HFFc6 (cell line): ENCODE data around the gene UBE2D2. TPM values are rescaled to one million over a fixed set of nuclear protein-coding genes. Genes with fewer than 3 reads are reported as not detected.
"Not testable (repeated sequence)": the region's sequence is repeated elsewhere in the genome, so short reads cannot be mapped to it uniquely, and the experiment has no call there.

Source experiments
- DNase-seq: peaks from one replicate; pipeline ENCODE4 v3.0.0-alpha.2; 2018
- H3K27ac Mint-ChIP-seq: 2 replicates; pipeline ENCODE4 v1.8.0; 2020; ENCODE audit warnings: mild to moderate bottlenecking, mixed read lengths
- H3K27me3 Mint-ChIP-seq: 2 replicates; pipeline ENCODE4 v1.8.0; 2021; ENCODE audit warnings: mild to moderate bottlenecking, moderate library complexity, mixed read lengths; ENCODE audit not compliant: insufficient read depth
- H3K36me3 Mint-ChIP-seq: 2 replicates; pipeline ENCODE4 v1.8.0; 2021; ENCODE audit warnings: low read depth, mixed read lengths
- H3K4me1 Mint-ChIP-seq: 2 replicates; pipeline ENCODE4 v1.8.0; 2020; ENCODE audit warnings: low read depth, mixed read lengths
- H3K4me3 Mint-ChIP-seq: 2 replicates; pipeline ENCODE4 v1.8.0; 2020; ENCODE audit warnings: mild to moderate bottlenecking, moderate library complexity, mixed read lengths
- H3K9me3 Mint-ChIP-seq: 2 replicates; pipeline ENCODE4 v1.8.0; 2020; ENCODE audit warnings: mild to moderate bottlenecking, mixed read lengths
- total RNA-seq, 6 experiments: library from RNA; stranded (reverse); fragmentation: NEBNext Ultra II Directional; extraction: Animal tissue kit (Norgen Biotek cat#: 25700); gene quantifications; 2 replicates in 1 of 6; 3 replicates in 5 of 6; pipeline ENCODE4 v1.2.3, GENCODE V29; 2021
- TF ChIP-seq, protein P1 (sequence below): fragments of 200-600 bp; sonication (generic); IDR thresholded peaks from 2 replicates; pipeline ENCODE4 v1.5.0; 2021; ENCODE audit warnings: antibody characterized with exemption, mild to moderate bottlenecking

The UBE2D2 gene
- total RNA-seq, 6 experiments from 2014 or later, result 113 to 144 (median 123) TPM

DNA sequence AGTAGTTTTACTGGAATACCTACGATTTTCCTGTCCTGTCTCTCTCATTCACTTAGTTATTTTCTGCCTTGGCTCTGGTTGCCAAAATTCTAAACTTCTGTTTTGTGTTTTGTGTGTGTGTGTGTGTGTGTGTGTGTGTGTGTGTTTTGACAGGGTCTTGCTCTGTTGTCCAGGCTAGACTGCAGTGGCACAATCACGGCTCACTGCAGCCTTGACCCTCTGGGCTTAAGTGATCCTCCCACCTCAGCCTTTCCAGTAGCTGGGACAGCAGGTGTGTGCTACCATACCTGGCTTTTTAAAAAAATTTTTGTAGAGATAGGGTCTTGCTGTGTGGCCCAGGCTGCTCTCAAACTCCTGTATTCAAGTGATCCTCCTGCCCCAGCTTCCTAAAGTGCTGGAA lies 17.2 kb downstream of the UBE2D2 start:
- DNase-seq, result no peak
- Mint-ChIP-seq H3K9me3 (no peaks in the 10 kb centered on the region), H3K36me3 (peaks cover 4% of the 10 kb centered on the region; the same call in 1 of the 2 replicates), H3K4me3 (no peak overlapping the region), H3K27me3 (peaks cover 2% of the 10 kb centered on the region), H3K27ac (no peak overlapping the region; the same call in 1 of the 2 replicates), H3K4me1 (peaks cover 42% of the 10 kb centered on the region)
- TF ChIP-seq, protein P1, sequence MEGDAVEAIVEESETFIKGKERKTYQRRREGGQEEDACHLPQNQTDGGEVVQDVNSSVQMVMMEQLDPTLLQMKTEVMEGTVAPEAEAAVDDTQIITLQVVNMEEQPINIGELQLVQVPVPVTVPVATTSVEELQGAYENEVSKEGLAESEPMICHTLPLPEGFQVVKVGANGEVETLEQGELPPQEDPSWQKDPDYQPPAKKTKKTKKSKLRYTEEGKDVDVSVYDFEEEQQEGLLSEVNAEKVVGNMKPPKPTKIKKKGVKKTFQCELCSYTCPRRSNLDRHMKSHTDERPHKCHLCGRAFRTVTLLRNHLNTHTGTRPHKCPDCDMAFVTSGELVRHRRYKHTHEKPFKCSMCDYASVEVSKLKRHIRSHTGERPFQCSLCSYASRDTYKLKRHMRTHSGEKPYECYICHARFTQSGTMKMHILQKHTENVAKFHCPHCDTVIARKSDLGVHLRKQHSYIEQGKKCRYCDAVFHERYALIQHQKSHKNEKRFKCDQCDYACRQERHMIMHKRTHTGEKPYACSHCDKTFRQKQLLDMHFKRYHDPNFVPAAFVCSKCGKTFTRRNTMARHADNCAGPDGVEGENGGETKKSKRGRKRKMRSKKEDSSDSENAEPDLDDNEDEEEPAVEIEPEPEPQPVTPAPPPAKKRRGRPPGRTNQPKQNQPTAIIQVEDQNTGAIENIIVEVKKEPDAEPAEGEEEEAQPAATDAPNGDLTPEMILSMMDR, result no peak

DNA sequence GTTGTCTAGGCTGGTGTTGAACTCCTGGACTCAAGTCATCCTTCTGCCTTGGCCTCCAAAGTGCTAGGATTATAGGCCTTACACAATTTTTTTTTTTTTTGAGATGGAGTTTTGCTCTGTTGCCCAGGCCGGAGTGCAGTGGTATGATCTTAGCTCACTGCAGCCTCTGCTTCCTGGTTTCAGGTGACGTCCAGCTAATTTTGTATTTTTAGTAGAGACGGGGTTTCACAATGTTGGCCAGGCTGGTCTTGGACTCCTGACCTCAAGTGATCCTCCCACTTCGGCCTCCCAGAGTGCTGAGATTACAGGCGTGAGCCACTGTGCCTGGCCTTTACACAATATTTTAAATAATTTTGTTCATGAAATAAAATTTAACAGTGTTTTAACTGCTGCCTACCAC lies 21.0 kb downstream of the UBE2D2 start:
- not testable (repeated sequence) for H3K27ac Mint-ChIP-seq, H3K9me3 Mint-ChIP-seq, H3K4me3 Mint-ChIP-seq, DNase-seq, H3K27me3 Mint-ChIP-seq
- H3K36me3 Mint-ChIP-seq, result peaks cover 12% of the 10 kb centered on the region
- H3K4me1 Mint-ChIP-seq, result peaks cover 23% of the 10 kb centered on the region

DNA sequence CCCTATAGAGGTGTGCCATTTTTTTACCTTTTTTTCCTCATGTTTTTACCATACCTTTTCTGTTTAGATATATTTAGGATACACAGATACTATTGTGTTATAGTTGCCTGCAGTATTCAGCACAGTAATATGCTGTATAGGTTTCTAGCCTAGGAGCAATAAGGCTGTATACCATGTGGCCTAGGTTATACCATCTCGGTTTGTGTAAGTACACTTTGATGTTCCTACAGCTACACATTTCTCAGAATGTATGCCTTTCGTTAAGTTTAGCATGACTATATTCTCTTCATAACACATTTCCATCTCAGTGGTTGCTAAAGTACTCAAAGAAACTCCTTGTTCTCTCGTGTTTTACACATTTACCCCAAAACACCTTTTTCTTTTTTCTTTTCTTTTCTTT lies 23.0 kb downstream of the UBE2D2 start:
- TF ChIP-seq, protein P1, result no peak
- Mint-ChIP-seq H3K9me3 (no peaks in the 10 kb centered on the region), H3K4me1 (peaks cover 12% of the 10 kb centered on the region), H3K36me3 (peaks cover 13% of the 10 kb centered on the region), H3K27ac (no peak overlapping the region), H3K4me3 (no peak overlapping the region), H3K27me3 (peaks cover 2% of the 10 kb centered on the region)
- no peak for DNase-seq

DNA sequence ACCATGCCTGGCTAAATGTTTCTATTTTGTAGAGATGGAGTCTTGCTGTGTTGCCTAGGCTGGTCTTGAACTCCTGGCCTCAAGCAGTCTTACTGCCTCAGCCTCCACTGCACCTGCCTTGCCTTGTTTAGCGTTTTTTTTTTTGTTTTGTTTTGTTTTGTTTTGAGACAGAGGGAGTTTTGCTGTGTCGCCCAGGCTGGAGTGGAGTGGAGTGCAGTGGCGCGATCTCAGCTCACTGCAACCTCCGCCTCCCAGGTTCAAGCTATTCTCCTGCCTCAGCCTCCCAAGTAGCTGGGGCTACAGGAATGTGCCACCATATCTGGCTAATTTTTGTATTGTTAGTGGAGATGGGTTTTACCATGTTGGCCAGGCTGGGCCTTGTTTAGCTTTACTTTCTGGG lies 27.0 kb downstream of the UBE2D2 start:
- peaks cover 30% of the 10 kb centered on the region for H3K4me1 Mint-ChIP-seq
- not testable (repeated sequence) for DNase-seq

DNA sequence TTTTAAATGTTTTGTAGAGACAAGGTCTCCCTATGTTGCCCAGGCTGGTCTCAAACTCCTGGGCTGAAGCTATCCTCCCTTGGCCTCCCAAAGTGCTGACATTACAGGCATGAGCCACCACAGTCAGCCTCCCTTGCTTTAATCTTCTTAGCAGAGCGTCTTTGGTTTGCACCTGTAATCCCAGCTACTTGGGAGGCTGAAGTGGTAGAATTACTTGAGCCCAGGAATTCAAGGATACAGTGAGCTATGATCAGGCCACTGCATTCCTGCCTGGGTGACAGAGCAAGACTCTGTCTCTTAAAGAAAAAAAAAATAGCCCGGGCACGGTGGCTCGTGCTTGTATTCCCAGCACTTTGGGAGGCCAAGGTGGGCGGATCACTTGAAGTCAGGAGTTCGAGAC lies 27.8 kb downstream of the UBE2D2 start:
- no peak for DNase-seq
- Mint-ChIP-seq H3K9me3 (no peaks in the 10 kb centered on the region), H3K27me3 (no peaks in the 10 kb centered on the region; the same call in 1 of the 2 replicates), H3K36me3 (peaks cover 8% of the 10 kb centered on the region), H3K4me3 (no peak overlapping the region), H3K4me1 (peaks cover 34% of the 10 kb centered on the region), H3K27ac (no peak overlapping the region)
- TF ChIP-seq, protein P1, result no peak

More for the DNA sequence above, 27.0 kb downstream of the UBE2D2 start:
- H3K36me3 Mint-ChIP-seq, H3K27ac Mint-ChIP-seq, H3K27me3 Mint-ChIP-seq, H3K9me3 Mint-ChIP-seq, H3K4me3 Mint-ChIP-seq: not testable (repeated sequence)

DNA sequence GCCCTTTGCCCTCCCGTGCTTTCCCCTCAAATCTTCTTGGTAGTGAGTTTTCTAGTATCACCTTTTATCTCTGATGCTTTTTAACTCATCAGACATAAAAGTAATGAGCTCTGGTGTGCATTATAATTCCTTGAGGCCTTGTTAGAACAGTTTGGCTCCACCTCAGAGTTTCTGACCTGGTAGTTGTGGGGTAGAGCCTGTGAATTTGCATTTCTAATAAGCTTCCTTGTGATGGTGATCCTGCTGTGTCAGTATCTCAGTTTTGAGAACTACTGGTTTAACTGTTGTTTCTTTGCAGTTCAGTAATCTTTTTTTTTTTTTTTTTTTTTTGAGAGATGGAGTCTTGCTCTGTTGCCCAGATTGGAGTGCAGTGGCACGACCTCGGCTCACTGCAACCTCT lies 31.1 kb downstream of the UBE2D2 start:
- Mint-ChIP-seq H3K4me3 (no peak overlapping the region), H3K36me3 (peaks cover 4% of the 10 kb centered on the region)
- DNase-seq, result no peak

DNA sequence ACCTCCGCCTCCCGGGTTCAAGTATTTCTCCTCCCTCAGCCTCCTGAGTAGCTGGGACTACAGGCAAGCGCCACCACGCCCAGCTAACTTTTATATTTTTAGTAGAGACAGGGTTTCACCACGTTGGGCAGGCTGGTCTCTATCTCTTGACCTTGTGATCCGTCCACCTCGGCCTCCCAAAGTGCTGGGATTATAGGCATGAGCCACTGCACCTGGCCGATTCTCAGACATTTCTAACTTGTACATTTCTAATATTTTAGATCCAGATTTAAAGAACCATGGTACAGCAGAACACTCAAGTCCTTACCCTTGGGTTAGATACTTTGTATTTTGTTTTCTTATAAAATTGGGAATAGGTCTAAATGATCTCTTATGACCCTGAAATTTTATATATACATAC lies 31.9 kb downstream of the UBE2D2 start:
- H3K27me3 Mint-ChIP-seq, H3K4me3 Mint-ChIP-seq, H3K27ac Mint-ChIP-seq: not testable (repeated sequence)

More for the DNA sequence above, 31.1 kb downstream of the UBE2D2 start:
- Mint-ChIP-seq H3K4me1 (peaks cover 38% of the 10 kb centered on the region), H3K9me3 (no peaks in the 10 kb centered on the region), H3K27ac (0 out of 2 replicates have a peak overlapping the region, but pooled peaks have one; percentile 19), H3K27me3 (no peaks in the 10 kb centered on the region)
- TF ChIP-seq, protein P1, result no peak

More for the DNA sequence above, 31.9 kb downstream of the UBE2D2 start:
- H3K36me3 Mint-ChIP-seq, H3K9me3 Mint-ChIP-seq, DNase-seq: not testable (repeated sequence)
- peaks cover 42% of the 10 kb centered on the region for H3K4me1 Mint-ChIP-seq
